Thoracic aorta (tissue), 2 donors: ENCODE results near the gene DLG5. TPM values are rescaled to one million over a fixed set of nuclear protein-coding genes. Genes with fewer than 3 reads are reported as not detected.

ENCODE experiments used
- ATAC-seq: fragments of 150-250 bp; one replicate; pipeline ENCODE4 v1.8.0; 2017; ENCODE audit warnings: low read depth; ENCODE audit not compliant: insufficient number of reproducible peaks, low FRiP score
- DNase-seq: peaks from one replicate; pipeline ENCODE4 v3.0.0-alpha.2; 2020; ENCODE audit warnings: low spot score
- H3K27ac ChIP-seq, 2 donors: fragments of 200-600 bp; sonication (generic); 1 replicate in 1 of 2; 2 replicates in 1 of 2; pipeline ENCODE4 v1.5.1; 2016; ENCODE audit warnings: mild to moderate bottlenecking in 2 of 2, moderate library complexity in 2 of 2
- H3K27me3 ChIP-seq: fragments of 200-600 bp; sonication (generic); replicated peaks from 2 replicates; pipeline ENCODE4 v1.6.0; 2016; ENCODE audit warnings: mild to moderate bottlenecking; ENCODE audit not compliant: insufficient read depth
- H3K36me3 ChIP-seq: fragments of 200-600 bp; sonication (generic); one replicate; pipeline ENCODE4 v1.5.1; 2016
- H3K4me1 ChIP-seq, 2 donors: fragments of 200-600 bp; sonication (generic); 1 replicate in 1 of 2; 2 replicates in 1 of 2; pipeline versions ENCODE4 v1.5.1 to v1.6.0; 2016; ENCODE audit warnings: low read depth in 2 of 2, mild to moderate bottlenecking in 1 of 2; ENCODE audit not compliant: control insufficient read depth in 1 of 2
- H3K4me3 ChIP-seq: fragments of 200-600 bp; sonication (generic); 2 replicates; pipeline ENCODE4 v1.5.1; 2016; ENCODE audit warnings: mild to moderate bottlenecking
- H3K9me3 ChIP-seq: fragments of 200-600 bp; sonication (generic); 2 replicates; pipeline ENCODE4 v1.5.1; 2016
- CTCF ChIP-seq: fragments of 200-600 bp; sonication (generic); IDR thresholded peaks from one replicate; pipeline ENCODE4 v1.5.1; 2019; ENCODE audit warnings: antibody characterized with exemption
- total RNA-seq, 2 donors: library from RNA; depleted of rRNA; stranded (reverse); fragments of >200 nt; gene quantifications; one replicate each; pipeline versions ENCODE4 v1.1.0 to v1.2.3, GENCODE V29; 2016

DLG5 gene
- total RNA-seq, 2 donors from 2014 or later = 36.4 to 79.6 TPM

GRCh38 chr10:77904100-77904840 lies 22.3 kb downstream of the DLG5 start:
- H3K36me3 ChIP-seq = no peaks in the 10 kb centered on the region
- DNase-seq = no peak
- no peak for TF ChIP-seq CTCF
- no peak overlapping the region for H3K27ac ChIP-seq
- peaks cover 12 to 52% of the 10 kb centered on the region in 2 donors for H3K4me1 ChIP-seq
- no peak for ATAC-seq
- no peaks in the 10 kb centered on the region for H3K27me3 ChIP-seq
- H3K4me3 ChIP-seq = no peak overlapping the region
- no peaks in the 10 kb centered on the region for H3K9me3 ChIP-seq

- Histone ChIP-seq H3K9me3 (no peaks in the 10 kb centered on the region), H3K4me1 (peaks cover 23 to 47% of the 10 kb centered on the region in 2 donors), H3K27me3 (no peaks in the 10 kb centered on the region), H3K36me3 (no peaks in the 10 kb centered on the region), H3K4me3 (no peak overlapping the region), H3K27ac (no peak overlapping the region)
- DNase-seq (no peak), ATAC-seq (no peak)
- no peak for TF ChIP-seq CTCF
Observed at GRCh38 chr10:77902159-77902558, 24.4 kb downstream of the DLG5 start.

GRCh38 chr10:77901743-77902142 lies 24.8 kb downstream of the DLG5 start:
- DNase-seq (no peak), ATAC-seq (no peak)
- H3K4me1 ChIP-seq = peaks cover 23 to 43% of the 10 kb centered on the region in 2 donors
- no peaks in the 10 kb centered on the region for H3K27me3 ChIP-seq
- H3K9me3 ChIP-seq = no peaks in the 10 kb centered on the region
- H3K4me3 ChIP-seq = no peak overlapping the region
- no peak overlapping the region for H3K27ac ChIP-seq
- no peak for TF ChIP-seq CTCF
- no peaks in the 10 kb centered on the region for H3K36me3 ChIP-seq

GRCh38 chr10:77899690-77900089 lies 26.9 kb downstream of the DLG5 start:
- Histone ChIP-seq H3K4me1 (peaks cover 23 to 48% of the 10 kb centered on the region in 2 donors), H3K27ac (no peak overlapping the region), H3K27me3 (no peaks in the 10 kb centered on the region), H3K36me3 (no peaks in the 10 kb centered on the region), H3K4me3 (no peak overlapping the region), H3K9me3 (no peaks in the 10 kb centered on the region)
- no peak for TF ChIP-seq CTCF
- DNase-seq (no peak), ATAC-seq (no peak)

- no peak for ATAC-seq
- H3K27ac ChIP-seq = no peak overlapping the region
- H3K9me3 ChIP-seq = no peaks in the 10 kb centered on the region
- H3K4me3 ChIP-seq = no peak overlapping the region
- peaks cover 23 to 48% of the 10 kb centered on the region in 2 donors for H3K4me1 ChIP-seq
- no peak for TF ChIP-seq CTCF
- H3K27me3 ChIP-seq = no peaks in the 10 kb centered on the region
- DNase-seq = no peak
- no peaks in the 10 kb centered on the region for H3K36me3 ChIP-seq
Observed at GRCh38 chr10:77899080-77899477, 27.5 kb downstream of the DLG5 start.
